ENCODE measurements around the gene SEPSECS.
A peak's percentile ranks its signal among the peaks of the same experiment; 100 is the strongest.

SEPSECS gene

DNA sequence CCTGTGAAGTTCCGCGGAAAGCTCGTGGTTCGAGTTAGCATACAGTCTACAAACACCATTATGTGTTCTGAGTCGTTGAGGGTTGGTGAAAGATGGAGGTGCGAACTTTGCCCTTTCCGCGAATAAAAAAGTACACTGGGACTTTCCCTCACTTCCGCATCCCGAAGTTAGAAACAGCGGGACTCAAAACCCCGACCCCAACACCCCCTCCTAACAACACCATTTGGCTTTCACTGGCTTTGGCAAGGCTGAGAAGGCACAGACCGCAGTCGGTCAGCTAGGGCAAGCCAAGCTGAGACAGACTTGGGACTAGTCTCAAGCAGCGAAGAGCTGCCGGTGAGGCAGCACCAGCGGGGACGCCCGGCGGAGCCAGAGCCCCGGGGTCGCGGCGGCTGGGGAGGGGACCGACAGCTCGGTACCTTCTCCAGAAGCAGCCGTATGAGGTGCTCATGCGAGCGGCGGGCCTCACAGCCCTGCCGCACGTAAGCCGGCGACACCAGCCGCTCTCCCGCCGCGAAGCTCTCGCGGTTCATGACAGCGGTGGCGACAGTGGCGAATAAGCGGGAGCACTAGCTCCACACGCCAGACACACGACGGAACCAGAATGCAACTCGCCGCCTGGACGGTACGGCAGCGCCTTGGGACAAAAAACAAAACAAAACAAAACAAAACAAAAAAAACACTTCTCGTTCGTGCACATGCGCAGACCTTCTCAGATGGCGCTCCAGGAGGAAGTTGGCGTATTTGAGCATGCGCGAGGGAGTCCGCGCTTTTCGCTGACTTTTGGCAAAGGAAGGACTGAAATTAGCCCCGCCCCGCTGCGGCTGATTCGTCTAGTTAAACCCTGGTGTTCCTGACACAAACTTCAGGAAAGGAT, at the start of gene SEPSECS:
SEPSECS (minus strand) TSS at position 613 of the 877 bp plus-strand sequence; CDS start at position 533, 80 bp downstream.
- peak; percentile 93 for DNase-seq (ENCODE audit: low spot score)
- peak within 1 kb of the TSS; percentile 95 for H3K27ac ChIP-seq
- TF ChIP-seq, protein P1, sequence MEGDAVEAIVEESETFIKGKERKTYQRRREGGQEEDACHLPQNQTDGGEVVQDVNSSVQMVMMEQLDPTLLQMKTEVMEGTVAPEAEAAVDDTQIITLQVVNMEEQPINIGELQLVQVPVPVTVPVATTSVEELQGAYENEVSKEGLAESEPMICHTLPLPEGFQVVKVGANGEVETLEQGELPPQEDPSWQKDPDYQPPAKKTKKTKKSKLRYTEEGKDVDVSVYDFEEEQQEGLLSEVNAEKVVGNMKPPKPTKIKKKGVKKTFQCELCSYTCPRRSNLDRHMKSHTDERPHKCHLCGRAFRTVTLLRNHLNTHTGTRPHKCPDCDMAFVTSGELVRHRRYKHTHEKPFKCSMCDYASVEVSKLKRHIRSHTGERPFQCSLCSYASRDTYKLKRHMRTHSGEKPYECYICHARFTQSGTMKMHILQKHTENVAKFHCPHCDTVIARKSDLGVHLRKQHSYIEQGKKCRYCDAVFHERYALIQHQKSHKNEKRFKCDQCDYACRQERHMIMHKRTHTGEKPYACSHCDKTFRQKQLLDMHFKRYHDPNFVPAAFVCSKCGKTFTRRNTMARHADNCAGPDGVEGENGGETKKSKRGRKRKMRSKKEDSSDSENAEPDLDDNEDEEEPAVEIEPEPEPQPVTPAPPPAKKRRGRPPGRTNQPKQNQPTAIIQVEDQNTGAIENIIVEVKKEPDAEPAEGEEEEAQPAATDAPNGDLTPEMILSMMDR (conservative IDR thresholded peaks at IDR 0.05; ENCODE audit: low read depth): no peak
- ChIA-PET CTCF (interaction anchor here (0.6 to 0.9 kb wide), 4 partner anchors 15 to 627 kb away, joined by 3 read pairs; no protein-coding TSS in a partner anchor), POLR2A (ENCODE audit: low non-redundant PET) (interaction anchor here (0.6 to 1.2 kb wide), 4 partner anchors 9 to 79 kb away, joined by 3 read pairs; no protein-coding TSS in a partner anchor)

DNA sequence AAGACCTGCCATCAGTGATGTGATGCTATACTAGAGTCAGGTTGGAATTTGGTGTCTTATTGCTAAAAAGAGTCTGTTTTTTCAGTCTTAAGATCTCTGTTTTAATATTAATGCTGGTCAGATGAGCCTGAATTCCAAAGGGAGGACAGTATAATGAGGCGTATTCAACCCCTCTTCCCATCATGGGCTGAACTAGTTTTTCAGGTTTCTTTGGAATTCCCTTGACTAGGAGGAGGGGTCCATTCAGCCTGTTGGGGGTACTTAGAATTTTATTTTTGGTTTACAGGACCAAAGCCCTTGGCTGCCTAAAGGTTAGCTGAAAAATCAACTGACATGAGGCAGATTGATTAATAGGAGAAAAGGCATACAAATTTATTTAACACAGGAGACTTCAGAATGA, 49.5 kb upstream of the SEPSECS start:
- no peak for DNase-seq (ENCODE audit: low spot score)
- H3K27ac ChIP-seq: no peak overlapping the region
- ChIA-PET POLR2A (ENCODE audit: low non-redundant PET) (no interaction called here), CTCF (interaction anchor here (0.5 to 0.6 kb wide), 2 partner anchors 16 to 158 kb away, joined by 3 read pairs; no protein-coding TSS in a partner anchor)
- TF ChIP-seq, protein P1 (conservative IDR thresholded peaks at IDR 0.05; ENCODE audit: low read depth): no peak

DNA sequence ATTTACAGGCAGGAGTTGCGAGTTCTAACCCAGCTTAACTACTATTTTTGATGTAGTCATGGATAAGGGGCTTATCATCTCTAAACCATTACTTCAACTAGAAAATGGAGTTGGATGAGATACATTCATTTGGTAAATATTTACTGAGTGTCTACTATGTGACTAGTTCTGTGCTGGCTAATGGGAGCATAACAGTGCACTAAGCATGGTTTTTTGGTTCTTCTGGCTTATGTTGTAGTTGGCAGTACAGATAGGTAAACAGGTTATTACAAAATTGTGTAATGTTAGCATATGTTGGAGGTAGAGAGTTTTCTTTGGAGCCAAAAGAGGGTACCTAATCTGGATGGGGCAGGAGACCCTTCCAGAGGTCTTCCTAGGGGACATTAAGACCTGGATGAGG, 47.7 kb upstream of the SEPSECS start:
- no peak overlapping the region for H3K27ac ChIP-seq
- DNase-seq (ENCODE audit: low spot score): no peak
- POLR2A ChIA-PET (ENCODE audit: low non-redundant PET): no interaction called here
- TF ChIP-seq, protein P1 (conservative IDR thresholded peaks at IDR 0.05; ENCODE audit: low read depth): no peak
- CTCF ChIA-PET: interaction anchor here (0.9 kb wide), 1 partner anchor 90 kb away, joined by 3 read pairs; no protein-coding TSS in a partner anchor

DNA sequence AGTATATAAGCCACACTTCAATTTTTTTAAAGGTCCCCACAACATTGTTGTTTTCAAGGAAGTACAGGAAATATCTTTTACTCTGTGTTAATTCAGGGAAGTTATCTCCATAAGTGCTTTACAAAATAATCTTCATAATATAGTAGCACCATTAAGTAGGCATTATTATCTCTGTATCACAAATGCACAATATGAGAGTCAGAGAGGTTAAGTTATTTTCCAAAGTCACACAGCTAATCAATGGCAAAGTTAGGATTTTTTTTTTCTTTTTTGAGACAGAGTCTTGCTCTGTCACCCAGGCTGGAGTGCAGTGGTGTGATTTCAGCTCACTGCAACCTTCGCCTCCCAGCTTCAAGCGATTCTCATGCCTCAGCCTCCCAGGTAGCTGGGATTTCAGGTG, 38.5 kb upstream of the SEPSECS start:
- POLR2A ChIA-PET (ENCODE audit: low non-redundant PET): no interaction called here
- H3K27ac ChIP-seq: no peak overlapping the region
- TF ChIP-seq, protein P1 (conservative IDR thresholded peaks at IDR 0.05; ENCODE audit: low read depth): no peak
- CTCF ChIA-PET: no interaction called here
- no peak for DNase-seq (ENCODE audit: low spot score)

DNA sequence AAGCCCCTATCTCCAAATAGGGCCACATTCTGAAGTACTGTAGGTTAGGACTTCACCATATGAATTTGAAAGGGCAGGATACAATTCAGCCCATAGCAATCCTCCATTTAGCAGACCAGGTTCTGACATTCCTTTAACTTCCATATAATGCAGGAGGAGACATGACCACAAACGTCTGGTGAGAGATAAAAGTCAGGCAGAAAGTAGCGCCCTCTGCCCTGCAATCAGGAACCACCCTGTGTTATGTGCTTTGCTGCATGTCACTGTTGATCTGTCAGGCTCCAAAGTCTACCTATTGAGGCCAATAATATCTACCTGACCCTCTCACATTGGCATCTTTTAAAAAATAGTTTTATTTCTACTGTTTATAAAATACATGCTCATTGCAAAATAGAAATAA, 30.2 kb upstream of the SEPSECS start:
- DNase-seq (ENCODE audit: low spot score): no peak
- POLR2A ChIA-PET (ENCODE audit: low non-redundant PET): no interaction called here
- CTCF ChIA-PET: no interaction called here
- no peak overlapping the region for H3K27ac ChIP-seq
- TF ChIP-seq, protein P1 (conservative IDR thresholded peaks at IDR 0.05; ENCODE audit: low read depth): no peak

DNA sequence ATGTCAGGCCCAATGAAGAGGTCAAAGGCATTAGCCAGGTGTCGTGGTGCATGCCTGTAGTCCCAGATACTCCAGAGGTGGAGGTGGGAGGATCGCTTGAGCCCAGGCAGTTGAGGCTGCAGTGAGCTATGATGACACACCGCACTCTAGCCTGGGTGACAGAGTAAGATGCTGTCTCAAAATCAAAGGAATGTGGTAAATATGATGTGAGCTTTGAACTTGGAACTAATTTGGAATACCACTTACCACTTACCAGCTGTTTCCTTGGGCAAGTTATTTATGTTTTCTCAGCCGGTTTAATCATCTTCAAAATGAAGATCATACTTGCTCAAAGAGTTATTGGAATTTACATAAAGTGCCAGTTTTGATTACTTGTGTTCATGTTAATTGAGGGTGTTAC, 23.8 kb upstream of the SEPSECS start:
- no peak for DNase-seq (ENCODE audit: low spot score)
- TF ChIP-seq, protein P1 (conservative IDR thresholded peaks at IDR 0.05; ENCODE audit: low read depth): no peak
- ChIA-PET CTCF (no interaction called here), POLR2A (ENCODE audit: low non-redundant PET) (no interaction called here)
- no peak overlapping the region for H3K27ac ChIP-seq

Measured in RWPE1 (cell line).